22Rv1 (cell line): ENCODE results near the gene CYTH1.

Source experiments
- ZFX ChIP-seq: fragments of 450-650 bp; IDR thresholded peaks from 2 replicates; pipeline ENCODE4 v1.6.1; 2017; ENCODE audit warnings: antibody characterized with exemption, borderline replicate concordance
- TF ChIP-seq, protein P1 (sequence below): fragments of 450-650 bp; IDR thresholded peaks from 2 replicates; pipeline ENCODE4 v1.5.1; 2017; ENCODE audit warnings: mild to moderate bottlenecking

DNA sequence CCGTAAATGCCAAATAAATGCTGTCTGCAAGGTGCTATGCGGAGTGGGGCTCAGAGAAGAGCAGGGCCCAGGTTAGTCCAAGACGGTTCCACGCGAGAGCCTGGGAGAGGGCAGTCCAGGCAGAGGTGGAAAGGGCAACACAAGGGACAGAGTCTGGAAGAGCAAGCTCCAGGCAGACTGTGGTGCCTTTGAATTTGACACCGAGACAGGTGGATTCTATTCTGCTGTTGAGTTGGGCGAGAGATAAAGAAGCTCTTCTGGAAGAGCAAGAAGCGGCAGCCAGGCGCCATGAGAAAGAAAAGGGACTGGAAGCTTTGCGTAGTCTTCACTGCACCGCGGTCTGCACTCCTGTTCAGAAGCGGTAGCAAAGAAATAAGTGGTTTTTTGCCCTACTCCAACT, 55.6 kb downstream of the CYTH1 start:
- TF ChIP-seq, protein P1, sequence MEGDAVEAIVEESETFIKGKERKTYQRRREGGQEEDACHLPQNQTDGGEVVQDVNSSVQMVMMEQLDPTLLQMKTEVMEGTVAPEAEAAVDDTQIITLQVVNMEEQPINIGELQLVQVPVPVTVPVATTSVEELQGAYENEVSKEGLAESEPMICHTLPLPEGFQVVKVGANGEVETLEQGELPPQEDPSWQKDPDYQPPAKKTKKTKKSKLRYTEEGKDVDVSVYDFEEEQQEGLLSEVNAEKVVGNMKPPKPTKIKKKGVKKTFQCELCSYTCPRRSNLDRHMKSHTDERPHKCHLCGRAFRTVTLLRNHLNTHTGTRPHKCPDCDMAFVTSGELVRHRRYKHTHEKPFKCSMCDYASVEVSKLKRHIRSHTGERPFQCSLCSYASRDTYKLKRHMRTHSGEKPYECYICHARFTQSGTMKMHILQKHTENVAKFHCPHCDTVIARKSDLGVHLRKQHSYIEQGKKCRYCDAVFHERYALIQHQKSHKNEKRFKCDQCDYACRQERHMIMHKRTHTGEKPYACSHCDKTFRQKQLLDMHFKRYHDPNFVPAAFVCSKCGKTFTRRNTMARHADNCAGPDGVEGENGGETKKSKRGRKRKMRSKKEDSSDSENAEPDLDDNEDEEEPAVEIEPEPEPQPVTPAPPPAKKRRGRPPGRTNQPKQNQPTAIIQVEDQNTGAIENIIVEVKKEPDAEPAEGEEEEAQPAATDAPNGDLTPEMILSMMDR = no peak
- TF ChIP-seq ZFX = no peak
